K562 (cell line): ENCODE data around the gene NLRP6. TPM values are rescaled to one million over a fixed set of nuclear protein-coding genes. Genes with fewer than 3 reads are reported as not detected.

Source experiments
- C11orf30 ChIP-seq: fragments of 450-650 bp; IDR thresholded peaks from 2 replicates; pipeline ENCODE4 v1.6.1; 2016; ENCODE audit warnings: low read depth, mild to moderate bottlenecking
- CHD1 ChIP-seq: fragments of 200-600 bp; sonication (generic); IDR thresholded peaks from one replicate; pipeline ENCODE4 v1.6.1; 2012; ENCODE audit warnings: mild to moderate bottlenecking, moderate library complexity, low read length, inconsistent platforms
- CREB5 ChIP-seq: fragments of 250-450 bp; sonication (Bioruptor Pico); IDR thresholded peaks from 2 replicates; pipeline ENCODE4 v1.5.0; 2020; ENCODE audit warnings: mild to moderate bottlenecking
- CREM ChIP-seq: IDR thresholded peaks from 2 replicates; pipeline ENCODE4 v1.6.1; 2014; ENCODE audit warnings: antibody characterized with exemption, low read depth
- HDAC1 ChIP-seq, 2 experiments: fragments of 450-650 bp; IDR thresholded peaks; 2 replicates each; pipeline ENCODE4 v1.6.1; 2016 to 2017; ENCODE audit warnings: inconsistent platforms in 1 of 2, mild to moderate bottlenecking in 1 of 2, moderate library complexity in 1 of 2
- HIVEP1 ChIP-seq: fragments of 250-450 bp; sonication (Bioruptor Pico); IDR thresholded peaks from 2 replicates; pipeline ENCODE4 v1.4.0; 2020; ENCODE audit warnings: mild to moderate bottlenecking
- KAT7 ChIP-seq: sonication (generic); formaldehyde crosslinking; IDR thresholded peaks from 2 replicates; pipeline ENCODE4 v1.8.0; 2022; ENCODE audit warnings: missing genetic modification reagents, mild to moderate bottlenecking, borderline replicate concordance
- MTA3 ChIP-seq: fragments of 450-650 bp; formaldehyde crosslinking; IDR thresholded peaks from 2 replicates; pipeline ENCODE4 v1.6.1; 2017; ENCODE audit warnings: mild to moderate bottlenecking, borderline replicate concordance
- PCBP1 ChIP-seq: fragments of 200-400 bp; formaldehyde crosslinking; IDR thresholded peaks from 2 replicates; pipeline ENCODE4 v1.6.1; 2018; ENCODE audit warnings: mild to moderate bottlenecking, low read depth, low read length; ENCODE audit not compliant: poor library complexity, severe bottlenecking
- POLR2AphosphoS5 ChIP-seq: IDR thresholded peaks from 2 replicates; pipeline ENCODE4 v1.6.1; 2011; ENCODE audit warnings: mild to moderate bottlenecking, low read depth, low read length, moderate library complexity; ENCODE audit not compliant: control insufficient read depth, insufficient read depth
- REST ChIP-seq, 2 experiments: fragments of 450-650 bp; formaldehyde crosslinking in 1 of 2; IDR thresholded peaks; 2 replicates each; pipeline versions ENCODE4 v1.4.0 to v1.6.1; 2014 to 2020; ENCODE audit warnings: mild to moderate bottlenecking in 2 of 2, borderline replicate concordance in 1 of 2, low read depth in 1 of 2
- ZBTB7A ChIP-seq: IDR thresholded peaks from 2 replicates; pipeline ENCODE4 v1.6.1; 2011; ENCODE audit warnings: low read depth, mild to moderate bottlenecking, low read length, moderate library complexity, borderline replicate concordance; ENCODE audit not compliant: control insufficient read depth
- ZNF277 ChIP-seq: fragments of 250-450 bp; sonication (Bioruptor Pico); IDR thresholded peaks from 2 replicates; pipeline ENCODE4 v1.8.0; 2022; ENCODE audit warnings: inconsistent platforms, mild to moderate bottlenecking, moderate library complexity, borderline replicate concordance
- ZNF76 ChIP-seq: fragments of 250-450 bp; sonication (Bioruptor Pico); IDR thresholded peaks from 2 replicates; pipeline ENCODE4 v1.4.0; 2020; ENCODE audit warnings: mild to moderate bottlenecking, moderate library complexity, borderline replicate concordance
- polyA plus RNA-seq, 8 experiments: library from polyadenylated mRNA; depleted of rRNA in 4 of 8; stranded (reverse) in 5 of 8; unstranded in 3 of 8; fragments of >200 nt; fragmentation: Nextera tagmentation in 2 of 8; fragmentation: Illumina TruSeq in 1 of 8; extraction: Ambion mirVana in 2 of 8; extraction: Trizol in 1 of 8; gene quantifications; 2 replicates each; pipeline versions ENCODE4 v1.2.1 to v1.2.3, GENCODE V29; 2011 to 2014; ENCODE audit warnings: inconsistent platforms in 1 of 8, missing spikeins in 1 of 8
- total RNA-seq, 7 experiments: library from RNA; depleted of rRNA in 6 of 7; stranded (reverse); fragments of >200 nt in 6 of 7; fragmentation: Illumina TruSeq in 2 of 7; extraction: Trizol in 2 of 7; gene quantifications; 2 replicates each; pipeline versions ENCODE4 v1.2.1 to v1.2.3, GENCODE V29; 2011 to 2021; ENCODE audit warnings: low replicate concordance in 1 of 7

The NLRP6 gene
- total and polyA plus RNA-seq, 9 of the 15 experiments (the other 6 are each of a cell fraction or from before 2014, with no cell fraction given): 0.03 to 0.18 (median 0.15) TPM; not detected in 5

- TF ChIP-seq MTA3: 0 out of 2 replicates have a peak, but pooled peaks have one; percentile 17
- peak; percentile 7 for TF ChIP-seq CHD1
- peak; percentile 63 for TF ChIP-seq CREM
- TF ChIP-seq C11orf30: peak; percentile 91
- no peak for TF ChIP-seq REST (IDR thresholded peaks at IDR 0.05; ENCODE audit: borderline replicate concordance)
- TF ChIP-seq REST (CRISPR knock-in tag; IDR thresholded peaks at IDR 0.05; ENCODE audit: low read depth): peak; percentile 58; the same call in 1 of the 2 replicates
- TF ChIP-seq KAT7 (CRISPR knock-in tag): peak; percentile 84; the same call in 1 of the 2 replicates
- TF ChIP-seq HDAC1 (IDR thresholded peaks at IDR 0.05): peak in 1 of 2 experiments; percentile 93; a peak in 2 of 4 replicates
- TF ChIP-seq ZBTB7A: peak; percentile 36; the same call in 1 of the 2 replicates
- no peak for TF ChIP-seq ZNF277 (CRISPR knock-in tag)
- TF ChIP-seq POLR2AphosphoS5: peak; percentile 26
- 0 out of 2 replicates have a peak, but pooled peaks have one; percentile 25 for TF ChIP-seq ZNF76 (CRISPR knock-in tag)
- TF ChIP-seq PCBP1: no peak
- no peak for TF ChIP-seq CREB5 (CRISPR knock-in tag)
- TF ChIP-seq HIVEP1 (CRISPR knock-in tag): no peak
Measured at GRCh38 chr11:236774-237767, 41.1 kb upstream of the NLRP6 start, which contains the start of gene PSMD13 (continued).
